Type B pancreatic cell (in vitro differentiated cells): ENCODE results near the gene LTBP2. TPM values are rescaled to one million over a fixed set of nuclear protein-coding genes. Genes with fewer than 3 reads are reported as not detected.

Experiments used
- DNase-seq: peaks from one replicate; pipeline ENCODE4 v3.0.0; 2021; ENCODE audit warnings: mixed read lengths; ENCODE audit not compliant: unreplicated experiment; ENCODE audit errors: extremely low spot score
- H3K27ac Mint-ChIP-seq: 2 replicates; pipeline ENCODE4 v1.8.0; 2021; ENCODE audit warnings: mild to moderate bottlenecking, mixed read lengths
- H3K27me3 Mint-ChIP-seq: 2 replicates; pipeline ENCODE4 v1.8.0; 2021; ENCODE audit warnings: mixed read lengths
- H3K36me3 Mint-ChIP-seq: 2 replicates; pipeline ENCODE4 v1.8.0; 2021; ENCODE audit warnings: mixed read lengths
- H3K4me1 Mint-ChIP-seq: one replicate; pipeline ENCODE4 v1.8.0; 2021; ENCODE audit warnings: mixed read lengths; ENCODE audit not compliant: unreplicated experiment
- H3K4me3 Mint-ChIP-seq: 2 replicates; pipeline ENCODE4 v1.8.0; 2021; ENCODE audit warnings: mild to moderate bottlenecking, mixed read lengths
- H3K9me3 Mint-ChIP-seq: 2 replicates; pipeline ENCODE4 v1.8.0; 2021; ENCODE audit warnings: mixed read lengths
- CTCF ChIP-seq: fragments of 200-600 bp; sonication (generic); conservative IDR thresholded peaks from 2 replicates; pipeline ENCODE4 v1.5.0; 2021; ENCODE audit warnings: antibody characterized with exemption, mild to moderate bottlenecking
- total RNA-seq: library from RNA; stranded (reverse); gene quantifications from 2 replicates; pipeline ENCODE4 v1.2.1, GENCODE V29; 2021; ENCODE audit warnings: low replicate concordance

LTBP2 gene
- total RNA-seq, 1 donor from 2014 or later: 1.1 TPM

DNA sequence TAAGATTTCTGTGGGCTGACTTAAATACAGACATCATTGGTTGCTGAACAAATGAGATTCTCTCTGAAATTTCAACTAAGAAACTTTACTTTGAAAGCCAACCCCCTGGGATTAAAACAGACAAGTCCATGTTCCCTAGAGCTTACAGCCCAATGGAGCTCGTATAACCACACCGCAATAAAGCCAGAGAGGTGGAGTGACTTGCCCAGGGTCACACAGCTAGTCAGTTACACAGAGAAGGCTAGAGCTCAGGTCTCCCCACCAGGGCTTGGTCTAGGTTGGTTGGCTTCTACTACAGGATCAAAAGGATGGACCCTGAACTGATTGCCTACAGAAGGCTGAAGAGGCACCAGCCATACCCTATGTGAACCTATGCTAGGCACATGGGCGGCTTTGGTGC lies 8.9 kb upstream of the LTBP2 start:
- no peaks in the 10 kb centered on the region for H3K4me1 Mint-ChIP-seq

GRCh38 chr14:74620497-74620921 lies 8.5 kb upstream of the LTBP2 start:
- H3K27ac Mint-ChIP-seq: no peak overlapping the region
- no peaks in the 10 kb centered on the region for H3K36me3 Mint-ChIP-seq
- H3K4me1 Mint-ChIP-seq: no peaks in the 10 kb centered on the region
- H3K9me3 Mint-ChIP-seq: no peaks in the 10 kb centered on the region
- DNase-seq: no peak
- H3K4me3 Mint-ChIP-seq: no peak overlapping the region
- no peak for TF ChIP-seq CTCF
- H3K27me3 Mint-ChIP-seq: peaks cover 26% of the 10 kb centered on the region

More for the DNA sequence above, 8.9 kb upstream of the LTBP2 start:
- H3K4me3 Mint-ChIP-seq: no peak overlapping the region
- no peaks in the 10 kb centered on the region for H3K9me3 Mint-ChIP-seq
- TF ChIP-seq CTCF: no peak
- DNase-seq: no peak
- no peaks in the 10 kb centered on the region for H3K36me3 Mint-ChIP-seq
- no peak overlapping the region for H3K27ac Mint-ChIP-seq
- H3K27me3 Mint-ChIP-seq: peaks cover 22% of the 10 kb centered on the region

GRCh38 chr14:74619672-74620131 lies 7.7 kb upstream of the LTBP2 start:
- H3K36me3 Mint-ChIP-seq: no peaks in the 10 kb centered on the region
- no peak overlapping the region for H3K27ac Mint-ChIP-seq
- H3K4me3 Mint-ChIP-seq: no peak overlapping the region
- H3K4me1 Mint-ChIP-seq: no peaks in the 10 kb centered on the region
- H3K9me3 Mint-ChIP-seq: no peaks in the 10 kb centered on the region
- DNase-seq: no peak
- peaks cover 33% of the 10 kb centered on the region for H3K27me3 Mint-ChIP-seq
- no peak for TF ChIP-seq CTCF

- Mint-ChIP-seq H3K9me3 (no peaks in the 10 kb centered on the region), H3K27ac (no peak overlapping the region), H3K27me3 (peaks cover 38% of the 10 kb centered on the region), H3K4me3 (no peak overlapping the region), H3K4me1 (no peaks in the 10 kb centered on the region), H3K36me3 (no peaks in the 10 kb centered on the region)
- TF ChIP-seq CTCF: no peak
- DNase-seq: no peak
Observed at GRCh38 chr14:74618078-74618952, 6.3 kb upstream of the LTBP2 start.

GRCh38 chr14:74616996-74617700 lies 5.1 kb upstream of the LTBP2 start:
- no peak overlapping the region for H3K27ac Mint-ChIP-seq
- H3K27me3 Mint-ChIP-seq: peaks cover 39% of the 10 kb centered on the region
- no peaks in the 10 kb centered on the region for H3K4me1 Mint-ChIP-seq
- no peak for TF ChIP-seq CTCF
- no peaks in the 10 kb centered on the region for H3K9me3 Mint-ChIP-seq
- DNase-seq: no peak
- H3K36me3 Mint-ChIP-seq: no peaks in the 10 kb centered on the region
- no peak overlapping the region for H3K4me3 Mint-ChIP-seq
